Fibroblast of lung (primary cell): ENCODE measurements around the gene CYSLTR1. TPM values are rescaled to one million over a fixed set of nuclear protein-coding genes. Genes with fewer than 3 reads are reported as not detected.

Experiments used
- DNase-seq, 2 donors: peaks; one replicate each; pipeline versions ENCODE4 v3.0.0 to v3.0.0-alpha.2; 2010; ENCODE audit warnings: low read depth in 2 of 2
- H2AFZ ChIP-seq: 2 replicates; pipeline ENCODE4 v1.5.1; 2012; ENCODE audit warnings: low read length, control low read depth, inconsistent platforms
- H3K27ac ChIP-seq: 2 replicates; pipeline ENCODE4 v1.5.1; 2011; ENCODE audit warnings: low read length, control low read depth; ENCODE audit not compliant: insufficient read depth
- H3K27me3 ChIP-seq: 2 replicates; pipeline ENCODE4 v1.5.1; 2011; ENCODE audit warnings: mild to moderate bottlenecking, low read length; ENCODE audit not compliant: control insufficient read depth, insufficient read depth
- H3K36me3 ChIP-seq: 2 replicates; pipeline ENCODE4 v1.5.1; 2011; ENCODE audit warnings: low read length; ENCODE audit not compliant: control insufficient read depth, insufficient read depth
- H3K4me1 ChIP-seq: 2 replicates; pipeline ENCODE4 v1.5.1; 2011; ENCODE audit warnings: low read length; ENCODE audit not compliant: control insufficient read depth, insufficient read depth; ENCODE audit errors: extremely low read depth
- H3K4me2 ChIP-seq: 2 replicates; pipeline ENCODE4 v1.5.1; 2011; ENCODE audit warnings: low read length, control low read depth; ENCODE audit not compliant: insufficient read depth; ENCODE audit errors: extremely low read depth
- H3K4me3 ChIP-seq, 4 experiments: fragments of 200-600 bp in 1 of 4; sonication (generic) in 1 of 4; replicated peaks in 1 of 4; 2 replicates each; pipeline ENCODE4 v1.5.1; 2011 to 2016; ENCODE audit warnings: low read length in 4 of 4, low read depth in 3 of 4, mild to moderate bottlenecking in 3 of 4, control low read depth in 2 of 4, inconsistent platforms in 1 of 4, mixed read lengths in 1 of 4; ENCODE audit not compliant: insufficient read depth in 1 of 4; ENCODE audit errors: control extremely low read depth in 1 of 4
- H3K79me2 ChIP-seq: 2 replicates; pipeline ENCODE4 v1.5.1; 2012; ENCODE audit warnings: mild to moderate bottlenecking, low read length, inconsistent platforms; ENCODE audit not compliant: control insufficient read depth, insufficient read depth
- H3K9ac ChIP-seq: 2 replicates; pipeline ENCODE4 v1.5.1; 2011; ENCODE audit warnings: mild to moderate bottlenecking, low read length, control low read depth; ENCODE audit not compliant: insufficient read depth
- H3K9me3 ChIP-seq: 2 replicates; pipeline ENCODE4 v1.5.1; 2012; ENCODE audit warnings: low read depth, low read length; ENCODE audit not compliant: control insufficient read depth, insufficient read depth
- H4K20me1 ChIP-seq: 2 replicates; pipeline ENCODE4 v1.5.1; 2011; ENCODE audit warnings: low read length; ENCODE audit not compliant: control insufficient read depth, insufficient read depth; ENCODE audit errors: extremely low read depth
- CTCF ChIP-seq, 2 donors: IDR thresholded peaks in 1 of 2; conservative IDR thresholded peaks in 1 of 2; 1 replicate in 1 of 2; 2 replicates in 1 of 2; pipeline ENCODE4 v1.5.1; 2011 to 2012; ENCODE audit warnings: low read length in 2 of 2, control low read depth in 1 of 2, inconsistent platforms in 1 of 2, low read depth in 1 of 2, mild to moderate bottlenecking in 1 of 2
- EZH2 ChIP-seq: IDR thresholded peaks from 2 replicates; pipeline ENCODE4 v1.5.1; 2012; ENCODE audit warnings: low read length, control low read depth, mild to moderate bottlenecking; ENCODE audit errors: missing control alignments
- polyA plus RNA-seq, 2 donors: library from polyadenylated mRNA; depleted of rRNA in 1 of 2; stranded (reverse) in 1 of 2; unstranded in 1 of 2; fragments of >200 nt; gene quantifications; 2 replicates each; pipeline ENCODE4 v1.2.1, GENCODE V29; 2011 to 2012; ENCODE audit warnings: missing spikeins in 1 of 2
- total RNA-seq: library from RNA; depleted of rRNA; stranded (reverse); fragments of >200 nt; gene quantifications from 2 replicates; pipeline ENCODE4 v1.2.1, GENCODE V29; 2014

The CYSLTR1 gene
- total and polyA plus RNA-seq, 2 donors (not counting 1 experiment from before 2014, with no cell fraction given) = 0.02 to 0.50 TPM

- no peak overlapping the region for H3K9ac ChIP-seq
- DNase-seq = no peak
These were observed 39.2 kb upstream of the CYSLTR1 start for GRCh38 chrX:78366576-78366975.

GRCh38 chrX:78357342-78358055 is 30.1 kb upstream of the CYSLTR1 start:
- no peaks in the 10 kb centered on the region for H3K9me3 ChIP-seq
- TF ChIP-seq EZH2 = no peak
- TF ChIP-seq CTCF (conservative IDR thresholded peaks at IDR 0.05 in 1 of 2, IDR thresholded peaks at IDR 0.05 in 1 of 2; ENCODE audit: low read depth in 1 of 2, low read length in 2 of 2) = no peak
- H3K27me3 ChIP-seq = no peaks in the 10 kb centered on the region
- no peaks in the 10 kb centered on the region for H3K36me3 ChIP-seq
- no peak overlapping the region for H3K4me2 ChIP-seq
- H3K27ac ChIP-seq = no peak overlapping the region
- no peak overlapping the region for H3K4me3 ChIP-seq
- DNase-seq = no peak
- H3K9ac ChIP-seq = no peak overlapping the region
- H3K79me2 ChIP-seq = no peaks in the 10 kb centered on the region
- no peaks in the 10 kb centered on the region for H3K4me1 ChIP-seq
- H4K20me1 ChIP-seq = no peaks in the 10 kb centered on the region
- no peak overlapping the region for H2AFZ ChIP-seq

More at GRCh38 chrX:78366576-78366975, 39.2 kb upstream of the CYSLTR1 start:
- H3K9me3 ChIP-seq = no peaks in the 10 kb centered on the region
- H3K27me3 ChIP-seq = no peaks in the 10 kb centered on the region
- no peaks in the 10 kb centered on the region for H3K79me2 ChIP-seq
- H2AFZ ChIP-seq = no peak overlapping the region
- no peak overlapping the region for H3K4me2 ChIP-seq
- H3K4me3 ChIP-seq = no peak overlapping the region
- TF ChIP-seq CTCF (conservative IDR thresholded peaks at IDR 0.05 in 1 of 2, IDR thresholded peaks at IDR 0.05 in 1 of 2; ENCODE audit: low read depth in 1 of 2, low read length in 2 of 2) = no peak
- no peak for TF ChIP-seq EZH2
- no peak overlapping the region for H3K27ac ChIP-seq
- no peaks in the 10 kb centered on the region for H4K20me1 ChIP-seq
- H3K36me3 ChIP-seq = no peaks in the 10 kb centered on the region
- no peaks in the 10 kb centered on the region for H3K4me1 ChIP-seq

- Histone ChIP-seq H3K27ac (no peak overlapping the region), H3K4me1 (no peaks in the 10 kb centered on the region), H3K79me2 (no peaks in the 10 kb centered on the region), H3K9me3 (no peaks in the 10 kb centered on the region), H4K20me1 (no peaks in the 10 kb centered on the region), H3K27me3 (no peaks in the 10 kb centered on the region), H3K4me2 (no peak overlapping the region), H3K9ac (no peak overlapping the region), H3K4me3 (no peak overlapping the region), H3K36me3 (no peaks in the 10 kb centered on the region), H2AFZ (no peak overlapping the region)
- no peak for DNase-seq
- no peak for TF ChIP-seq CTCF (conservative IDR thresholded peaks at IDR 0.05 in 1 of 2, IDR thresholded peaks at IDR 0.05 in 1 of 2; ENCODE audit: low read depth in 1 of 2, low read length in 2 of 2)
- no peak for TF ChIP-seq EZH2
These were observed 6.1 kb upstream of the CYSLTR1 start for GRCh38 chrX:78333521-78333920.
